A204.1 (cell line): Measurements from ENCODE around the gene MTHFD1L.
"Not testable (repeated sequence)": the region's sequence is repeated elsewhere in the genome, so short reads cannot be mapped to it uniquely, and the experiment has no call there.

ENCODE experiments used
- FAIRE-seq: peaks from 2 replicates; lab custom pipeline; 2012; peaks lifted over from hg19 to GRCh38; lab: Jason Lieb, UNC

MTHFD1L gene

GRCh38 chr6:151070631-151071051, 205.1 kb downstream of the MTHFD1L start:
- FAIRE-seq: no peak

GRCh38 chr6:151071295-151071694, 205.8 kb downstream of the MTHFD1L start:
- no peak for FAIRE-seq

- no peak for FAIRE-seq
These were observed 207.6 kb downstream of the MTHFD1L start for GRCh38 chr6:151073146-151073545.

- FAIRE-seq: no peak
These were observed 208.2 kb downstream of the MTHFD1L start for GRCh38 chr6:151073701-151074100.

- FAIRE-seq: no peak
These were observed 209.5 kb downstream of the MTHFD1L start for GRCh38 chr6:151075005-151075404.

GRCh38 chr6:151075527-151075926, 210.0 kb downstream of the MTHFD1L start:
- no peak for FAIRE-seq

- FAIRE-seq: no peak
These were observed 210.5 kb downstream of the MTHFD1L start for GRCh38 chr6:151075930-151076555.

- no peak for FAIRE-seq
These were observed 213.2 kb downstream of the MTHFD1L start for GRCh38 chr6:151078655-151079054.

GRCh38 chr6:151081656-151082055, 216.2 kb downstream of the MTHFD1L start:
- FAIRE-seq: no peak

GRCh38 chr6:151082079-151082478, 216.6 kb downstream of the MTHFD1L start:
- FAIRE-seq: no peak

GRCh38 chr6:151084275-151084674, 218.8 kb downstream of the MTHFD1L start:
- FAIRE-seq: no peak

- FAIRE-seq: not testable (repeated sequence)
These were observed 221.6 kb downstream of the MTHFD1L start for GRCh38 chr6:151087055-151087454.

GRCh38 chr6:151087861-151088598, 222.5 kb downstream of the MTHFD1L start:
- FAIRE-seq: no peak

- FAIRE-seq: no peak
These were observed 223.1 kb downstream of the MTHFD1L start for GRCh38 chr6:151088599-151088935.

GRCh38 chr6:151088963-151089362, 223.5 kb downstream of the MTHFD1L start:
- FAIRE-seq: no peak

- FAIRE-seq: no peak
These were observed 224.5 kb downstream of the MTHFD1L start for GRCh38 chr6:151089978-151090377.

- FAIRE-seq: no peak
These were observed 226.1 kb downstream of the MTHFD1L start for GRCh38 chr6:151091571-151091970.

GRCh38 chr6:151092591-151092990, 227.1 kb downstream of the MTHFD1L start:
- no peak for FAIRE-seq

- no peak for FAIRE-seq
These were observed 228.2 kb downstream of the MTHFD1L start for GRCh38 chr6:151093706-151094105.

GRCh38 chr6:151095538-151096254, 230.2 kb downstream of the MTHFD1L start:
- no peak for FAIRE-seq

GRCh38 chr6:151096255-151096612, 230.7 kb downstream of the MTHFD1L start:
- FAIRE-seq: no peak

- FAIRE-seq: no peak
These were observed 231.4 kb downstream of the MTHFD1L start for GRCh38 chr6:151096691-151097606.
